PC-3 (cell line): Measurements from ENCODE around the gene KCNK6.

ENCODE experiments used
- CTCF ChIP-seq: fragments of 300-600 bp; sonication (generic); conservative IDR thresholded peaks from 2 replicates; pipeline ENCODE4 v1.5.1; 2017; ENCODE audit warnings: antibody characterized with exemption, low read depth, mild to moderate bottlenecking, low read length
- EZH2 ChIP-seq: fragments of 300-600 bp; sonication (generic); IDR thresholded peaks from one replicate; pipeline ENCODE4 v1.6.1; 2017; ENCODE audit warnings: antibody characterized with exemption, mild to moderate bottlenecking, low read length; ENCODE audit not compliant: unreplicated experiment
- EZH2phosphoT487 ChIP-seq: fragments of 300-600 bp; sonication (generic); IDR thresholded peaks from 2 replicates; pipeline ENCODE4 v1.6.1; 2018; ENCODE audit warnings: mild to moderate bottlenecking, antibody characterized with exemption, low read length, borderline replicate concordance

- no peak for TF ChIP-seq EZH2
- TF ChIP-seq CTCF = no peak
- TF ChIP-seq EZH2phosphoT487 = no peak
Measured at GRCh38 chr19:38289955-38290354, 29.7 kb upstream of the KCNK6 start.
